Stimulated activated CD8-positive, alpha-beta memory T cell treated with anti-CD3 and anti-CD28 coated beads, Interleukin-12 subunit alpha, Interleukin-12 subunit beta, amount 100 ng/mL, for 1 hour (primary cell): Measurements from ENCODE around the gene WIPI1.
"Not testable (repeated sequence)": the region's sequence is repeated elsewhere in the genome, so short reads cannot be mapped to it uniquely, and the experiment has no call there.

Experiments used
- DNase-seq: peaks from one replicate; pipeline ENCODE4 v3.0.0-alpha.2; 2020; ENCODE audit warnings: low read depth

Gene WIPI1

GRCh38 chr17:68457168-68457538, at the start of gene WIPI1:
Gene WIPI1, minus strand, starts transcription at chr17:68457496. Its CDS starts 75 bp downstream, at chr17:68457421.
- peak; percentile 18 for DNase-seq

GRCh38 chr17:68505951-68506350, 48.7 kb upstream of the WIPI1 start:
- DNase-seq = no peak

GRCh38 chr17:68501074-68501473, 43.8 kb upstream of the WIPI1 start:
- DNase-seq = no peak

- no peak for DNase-seq
Observed at GRCh38 chr17:68499587-68499986, 42.3 kb upstream of the WIPI1 start.

- DNase-seq = no peak
Observed at GRCh38 chr17:68498479-68499326, 41.4 kb upstream of the WIPI1 start.

GRCh38 chr17:68497885-68498319, 40.6 kb upstream of the WIPI1 start:
- no peak for DNase-seq

GRCh38 chr17:68495081-68495480, 37.8 kb upstream of the WIPI1 start:
- DNase-seq = no peak

GRCh38 chr17:68492394-68493054, 35.2 kb upstream of the WIPI1 start:
- not testable (repeated sequence) for DNase-seq

GRCh38 chr17:68491381-68492231, 34.3 kb upstream of the WIPI1 start:
- no peak for DNase-seq

- no peak for DNase-seq
Observed at GRCh38 chr17:68489919-68490318, 32.6 kb upstream of the WIPI1 start.

- DNase-seq = no peak
Observed at GRCh38 chr17:68484458-68484857, 27.2 kb upstream of the WIPI1 start.

- DNase-seq = no peak
Observed at GRCh38 chr17:68482576-68483041, 25.3 kb upstream of the WIPI1 start.

- no peak for DNase-seq
Observed at GRCh38 chr17:68480885-68481284, 23.6 kb upstream of the WIPI1 start.

GRCh38 chr17:68470961-68471360, 13.7 kb upstream of the WIPI1 start:
- DNase-seq = no peak

GRCh38 chr17:68468788-68469187, 11.5 kb upstream of the WIPI1 start:
- DNase-seq = no peak

GRCh38 chr17:68468334-68468733, 11.0 kb upstream of the WIPI1 start:
- DNase-seq = no peak

- no peak for DNase-seq
Observed at GRCh38 chr17:68463211-68464019, 6.1 kb upstream of the WIPI1 start.

- DNase-seq = peak; percentile 60
Observed at GRCh38 chr17:68462381-68463210, 5.3 kb upstream of the WIPI1 start.

- DNase-seq = no peak
Observed at GRCh38 chr17:68461589-68461988, 4.3 kb upstream of the WIPI1 start.

- no peak for DNase-seq
Observed at GRCh38 chr17:68461122-68461539, 3.8 kb upstream of the WIPI1 start.

- no peak for DNase-seq
Observed at GRCh38 chr17:68460715-68461114, 3.4 kb upstream of the WIPI1 start.
